Adrenal gland (tissue), 5 donors: ENCODE data around the gene KCNA2.

ENCODE experiments used
- CTCF ChIP-seq, 6 experiments: fragments of 450-650 bp in 4 of 6; fragments of 200-600 bp in 2 of 6; sonication (generic) in 1 of 6; IDR thresholded peaks; 1 replicate in 5 of 6; 2 replicates in 1 of 6; pipeline versions ENCODE4 v1.5.1 to v1.8.0; 2016 to 2021; ENCODE audit warnings: antibody characterized with exemption in 6 of 6, mild to moderate bottlenecking in 2 of 6, moderate library complexity in 1 of 6
- POLR2A ChIP-seq, 2 donors: fragments of 450-650 bp; IDR thresholded peaks; one replicate each; pipeline ENCODE4 v1.6.1; 2017; ENCODE audit warnings: antibody characterized with exemption in 2 of 2, mild to moderate bottlenecking in 2 of 2, moderate library complexity in 1 of 2
- donor health status: DM: no; HTN: no; CAD: no.

- TF ChIP-seq CTCF (IDR thresholded peaks at IDR 0.05) (no peak), POLR2A (IDR thresholded peaks at IDR 0.05) (no peak)
These were observed 22.7 kb downstream of the KCNA2 start for GRCh38 chr1:110583505-110583904.
